Raji (cell line): Measurements from ENCODE around the gene CCDC71L.

Experiments used
- POLR2A ChIP-seq: IDR thresholded peaks from 2 replicates; pipeline ENCODE4 v1.6.1; 2011; ENCODE audit warnings: low read depth, low read length, control low read depth; ENCODE audit not compliant: insufficient read depth

The CCDC71L gene

GRCh38 chr7:106619213-106619612, 41.7 kb downstream of the CCDC71L start:
- no peak for TF ChIP-seq POLR2A

GRCh38 chr7:106618480-106618879, 42.5 kb downstream of the CCDC71L start:
- TF ChIP-seq POLR2A: no peak

- no peak for TF ChIP-seq POLR2A
These were observed 43.1 kb downstream of the CCDC71L start for GRCh38 chr7:106617860-106618259.

- TF ChIP-seq POLR2A: no peak
These were observed 44.3 kb downstream of the CCDC71L start for GRCh38 chr7:106616708-106617051.

GRCh38 chr7:106615808-106616707, 44.9 kb downstream of the CCDC71L start:
- TF ChIP-seq POLR2A: no peak

GRCh38 chr7:106614751-106615150, 46.2 kb downstream of the CCDC71L start:
- no peak for TF ChIP-seq POLR2A

- no peak for TF ChIP-seq POLR2A
These were observed 47.0 kb downstream of the CCDC71L start for GRCh38 chr7:106613848-106614560.

GRCh38 chr7:106613279-106613678, 47.7 kb downstream of the CCDC71L start:
- TF ChIP-seq POLR2A: no peak

- TF ChIP-seq POLR2A: no peak
These were observed 48.5 kb downstream of the CCDC71L start for GRCh38 chr7:106612432-106612831.

GRCh38 chr7:106611911-106612310, 49.0 kb downstream of the CCDC71L start:
- TF ChIP-seq POLR2A: no peak

GRCh38 chr7:106610996-106611886, 49.7 kb downstream of the CCDC71L start:
- TF ChIP-seq POLR2A: no peak

- no peak for TF ChIP-seq POLR2A
These were observed 51.5 kb downstream of the CCDC71L start for GRCh38 chr7:106609416-106609815.

- TF ChIP-seq POLR2A: no peak
These were observed 52.3 kb downstream of the CCDC71L start for GRCh38 chr7:106608661-106609060.
